NCI-H2171 (cell line): Measurements from ENCODE around the gene PRAC1.
"Not testable (repeated sequence)": the region's sequence is repeated elsewhere in the genome, so short reads cannot be mapped to it uniquely, and the experiment has no call there.

Experiments used
- DNase-seq: peaks from one replicate; lab custom pipeline; 2025; lab: John Stamatoyannopoulos, UW

Gene PRAC1

GRCh38 chr17:48726916-48727286 is 4.6 kb upstream of the PRAC1 start:
- no peak for DNase-seq

GRCh38 chr17:48726114-48726915 is 4.0 kb upstream of the PRAC1 start:
- no peak for DNase-seq

GRCh38 chr17:48725288-48726064 is 3.2 kb upstream of the PRAC1 start:
- no peak for DNase-seq

DNA sequence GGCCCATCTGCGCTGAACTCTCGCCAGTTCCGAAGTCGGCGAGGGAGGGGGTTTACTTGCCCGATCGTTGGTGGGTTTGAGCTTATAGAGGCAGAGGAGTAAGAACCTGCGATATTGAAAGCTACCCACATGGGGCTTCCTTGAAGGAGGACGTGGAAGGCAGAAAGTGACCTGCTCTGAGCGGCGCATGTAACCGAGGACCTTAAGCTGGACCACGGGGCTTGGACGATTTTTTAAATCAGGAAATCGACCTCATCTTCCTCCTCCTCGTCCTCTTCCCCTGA is 2.6 kb upstream of the PRAC1 start:
- DNase-seq, result no peak

GRCh38 chr17:48724251-48725003 is 2.1 kb upstream of the PRAC1 start:
- DNase-seq, result peak; percentile 40

- no peak for DNase-seq
Measured at GRCh38 chr17:48723423-48724250, 1.3 kb upstream of the PRAC1 start.

GRCh38 chr17:48722915-48723422 is 651 bp upstream of the PRAC1 start, which contains the start of gene PRAC2:
Gene PRAC2, plus strand, starts transcription at chr17:48723185. Its CDS starts 1,226 bp downstream, at chr17:48724411.
- DNase-seq, result no peak

- no peak for DNase-seq
Measured at GRCh38 chr17:48721009-48721402, 1.3 kb downstream of the PRAC1 start.

DNA sequence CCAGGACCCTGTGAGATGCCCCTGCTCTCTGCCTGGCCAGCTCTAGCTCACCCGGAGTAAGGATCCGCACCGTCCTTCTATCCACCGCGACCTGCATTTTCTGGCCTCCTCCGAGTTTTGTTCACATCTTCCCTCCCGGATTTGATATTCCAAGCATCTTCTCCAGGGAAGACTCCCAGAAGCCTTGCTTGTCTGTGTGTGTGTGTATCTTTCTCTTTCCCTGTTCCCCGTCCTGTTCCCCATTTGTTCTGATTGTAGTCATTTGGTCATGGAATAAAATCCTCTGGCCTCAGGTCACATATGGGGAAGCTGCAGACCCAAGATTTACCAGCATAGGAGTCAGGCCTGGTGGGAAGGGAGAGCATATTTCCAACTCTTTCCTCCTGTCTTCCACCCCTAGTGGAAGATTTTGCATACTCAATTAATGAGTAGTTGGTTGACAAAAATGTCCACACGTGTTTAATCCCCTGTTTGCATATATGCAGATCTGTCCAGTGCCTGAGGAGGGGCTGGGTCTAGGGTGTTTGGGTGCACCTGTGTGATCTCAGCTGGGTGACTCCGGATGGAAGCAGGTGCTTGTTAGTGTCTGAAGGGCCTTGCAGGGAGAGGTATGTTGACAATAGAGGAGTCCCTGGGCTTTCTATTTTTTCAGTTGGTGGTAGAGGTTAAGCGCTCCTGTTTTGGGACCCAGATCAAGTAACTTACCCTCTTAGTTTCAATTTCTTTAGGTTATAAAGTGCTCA is 1.9 kb downstream of the PRAC1 start:
- no peak for DNase-seq

DNA sequence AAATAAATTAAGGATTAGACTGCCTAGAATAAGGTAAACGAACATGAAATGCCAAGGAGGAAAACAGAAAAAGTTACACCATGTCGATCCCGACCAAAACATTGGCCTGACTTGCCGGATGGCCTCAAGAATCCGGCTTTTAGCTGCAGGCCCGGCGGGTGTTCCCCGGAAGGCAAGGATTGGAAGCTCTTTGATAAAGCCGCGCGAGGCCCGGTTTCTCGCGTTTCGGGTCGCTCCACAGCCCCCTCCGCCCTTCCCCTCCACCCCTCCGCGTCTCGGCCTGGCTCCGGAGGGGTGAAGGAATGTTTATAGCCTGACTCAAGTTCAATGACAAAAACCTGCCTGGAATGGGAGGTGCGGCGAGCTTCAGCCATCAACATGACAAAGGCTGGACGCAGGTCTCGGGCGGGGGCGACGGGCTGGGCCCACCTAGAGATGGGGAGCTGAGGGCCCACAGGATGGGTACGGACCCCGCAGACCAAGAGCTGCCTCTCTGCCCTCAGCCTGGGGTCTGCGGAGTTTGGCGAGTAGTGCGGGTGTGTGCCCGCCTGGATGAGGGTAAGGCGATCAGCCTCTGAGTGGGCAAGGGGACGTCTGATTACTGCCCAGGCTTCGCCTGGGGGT is 2.6 kb downstream of the PRAC1 start:
- DNase-seq, result no peak

- no peak for DNase-seq
Measured at GRCh38 chr17:48718761-48719641, 3.3 kb downstream of the PRAC1 start.

DNA sequence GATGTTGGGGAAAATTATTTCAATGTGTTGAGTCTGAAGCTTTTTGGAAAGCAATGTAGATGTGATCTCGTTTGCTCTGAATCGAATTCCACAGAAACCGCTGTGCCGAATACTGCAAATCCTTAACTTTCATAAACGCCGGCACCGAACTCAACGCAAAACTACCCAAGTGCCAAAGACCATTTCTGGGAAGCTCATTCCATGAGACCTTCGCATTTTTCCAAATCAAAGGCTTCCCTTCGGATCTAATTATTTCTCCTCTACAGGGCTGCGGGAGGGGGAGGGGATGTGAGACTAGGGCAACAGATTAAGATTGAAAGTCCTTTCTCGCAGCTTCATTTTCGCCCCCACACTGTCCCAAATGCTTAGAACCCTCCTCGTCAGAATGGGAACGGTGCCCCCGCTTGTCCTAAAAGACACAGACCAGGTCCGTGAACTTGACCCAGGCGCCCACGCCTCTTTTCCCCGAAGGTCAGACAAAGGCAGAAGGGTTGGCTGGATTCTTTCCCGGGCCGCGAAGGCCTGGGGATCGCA is 4.0 kb downstream of the PRAC1 start:
- DNase-seq, result no peak

- DNase-seq, result no peak
Measured at GRCh38 chr17:48717367-48718226, 4.7 kb downstream of the PRAC1 start.

DNA sequence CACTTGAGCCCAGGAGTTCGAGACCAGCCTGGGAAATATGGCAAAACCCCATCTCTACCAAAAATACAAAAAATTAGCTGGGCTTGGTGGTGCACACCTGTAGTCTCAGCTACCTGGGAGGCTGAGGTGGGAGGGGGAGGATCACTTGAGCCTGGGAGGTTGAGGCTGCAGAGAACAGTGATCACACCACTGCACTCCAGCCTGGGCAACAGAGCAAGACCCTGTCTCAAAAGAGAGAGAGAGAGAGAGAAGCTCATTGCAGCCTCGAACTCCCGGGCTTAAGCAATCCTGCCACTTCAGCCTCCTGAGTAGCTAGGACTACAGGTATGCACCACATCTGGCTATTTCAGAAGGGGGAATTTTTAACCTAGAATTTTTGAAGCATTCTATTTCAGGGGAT is 5.8 kb downstream of the PRAC1 start:
- DNase-seq, result not testable (repeated sequence)

DNA sequence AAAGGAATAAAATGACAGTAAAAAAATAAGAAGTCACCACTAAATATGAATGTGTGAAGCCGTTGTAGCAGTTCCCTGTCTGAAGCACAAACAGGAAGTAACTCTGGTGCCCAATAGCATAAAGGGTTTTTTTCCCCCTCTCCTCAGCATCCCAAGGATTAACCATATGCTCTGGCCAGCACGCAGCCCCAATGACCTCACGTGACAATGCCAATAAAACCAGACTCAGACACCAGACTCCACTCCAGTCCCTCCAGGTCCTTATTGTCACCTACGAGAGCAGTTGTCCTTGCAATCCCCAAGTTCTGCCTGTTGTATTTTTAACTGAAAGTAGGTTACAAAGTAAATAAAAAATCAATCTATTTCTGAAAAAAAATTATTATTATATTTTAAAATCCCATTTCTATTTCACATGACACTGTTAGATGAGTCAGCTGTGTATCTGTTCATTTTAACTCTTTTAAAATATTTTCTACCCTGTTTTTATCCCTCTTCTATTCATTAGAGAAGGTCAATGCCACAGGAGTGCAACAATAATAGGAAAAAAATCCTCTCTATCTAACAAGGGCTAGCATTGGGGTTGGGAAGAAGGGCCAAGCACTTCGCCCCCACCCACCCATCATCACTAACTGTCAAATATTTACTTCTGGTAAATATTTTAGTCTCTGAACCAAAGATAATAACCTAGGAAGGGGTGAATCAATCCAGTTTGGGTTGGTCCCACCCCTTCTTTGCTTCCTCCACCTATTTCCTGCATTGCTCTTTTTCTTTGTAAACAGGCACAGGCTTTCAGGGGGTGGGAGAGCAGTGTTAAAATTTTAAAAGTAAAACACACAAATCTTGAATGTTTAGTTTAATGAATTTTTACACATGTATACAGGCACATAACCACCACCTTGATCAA is 6.6 kb downstream of the PRAC1 start:
- DNase-seq, result no peak

GRCh38 chr17:48711128-48711527 is 11.2 kb downstream of the PRAC1 start:
- no peak for DNase-seq
